ENCODE measurements around the gene CAMTA1.

CAMTA1 gene

DNA sequence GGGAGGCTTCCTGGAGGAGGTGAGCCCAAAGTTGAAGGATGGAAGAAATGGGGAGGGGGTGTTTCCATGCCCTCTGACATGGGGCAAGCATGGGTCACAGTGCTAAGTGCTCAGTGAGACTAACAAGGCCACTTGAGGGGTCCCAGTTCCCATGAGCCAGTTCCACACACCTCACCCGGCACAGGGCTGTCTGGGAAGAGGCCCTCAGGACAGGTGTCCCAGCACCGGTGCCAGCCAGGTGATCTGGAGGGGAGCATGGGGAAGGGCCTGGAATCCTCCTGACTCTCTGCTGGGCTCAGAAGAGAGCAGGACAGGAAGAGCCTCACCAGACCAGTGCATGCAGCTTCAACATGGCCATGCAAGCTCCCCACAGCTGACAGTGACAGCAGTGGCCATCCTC is 691.1 kb downstream of the CAMTA1 start:
- DNase-seq = no peak

GRCh38 chr1:7476861-7477547 is 691.8 kb downstream of the CAMTA1 start:
- no peak for DNase-seq

- DNase-seq = no peak
These were observed 692.3 kb downstream of the CAMTA1 start for GRCh38 chr1:7477593-7477992.

DNA sequence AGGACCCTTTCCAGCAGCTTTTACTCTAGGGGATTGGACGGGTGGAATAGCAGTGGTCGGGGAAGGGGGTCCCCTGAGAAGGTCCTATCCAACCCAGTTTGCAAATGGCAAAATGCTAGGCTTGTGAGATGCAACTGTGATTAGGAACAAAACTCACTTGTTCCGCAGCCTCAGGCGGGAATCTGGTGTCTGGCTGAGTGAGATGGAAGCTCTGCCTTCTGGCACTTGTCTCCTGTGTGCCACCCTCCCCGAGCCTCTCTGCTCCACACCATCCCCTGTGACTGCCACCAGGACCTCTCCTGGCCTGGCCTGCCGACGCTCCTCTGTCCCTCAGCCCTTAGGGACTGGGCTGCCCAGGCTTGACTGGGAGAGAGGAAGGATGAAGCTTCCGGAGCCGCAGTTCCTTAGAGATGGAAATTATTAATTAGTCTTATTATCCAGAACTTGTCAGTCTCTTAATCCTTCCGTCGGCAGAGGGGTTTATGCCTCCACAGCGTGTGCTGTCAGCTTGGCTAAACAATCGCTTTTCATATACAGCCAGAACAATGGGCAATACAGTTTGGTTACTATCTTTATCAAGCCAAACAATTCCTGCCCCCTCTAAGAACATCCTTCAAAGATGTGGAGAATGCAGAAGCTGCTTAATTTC is 693.0 kb downstream of the CAMTA1 start:
- DNase-seq = no peak

DNA sequence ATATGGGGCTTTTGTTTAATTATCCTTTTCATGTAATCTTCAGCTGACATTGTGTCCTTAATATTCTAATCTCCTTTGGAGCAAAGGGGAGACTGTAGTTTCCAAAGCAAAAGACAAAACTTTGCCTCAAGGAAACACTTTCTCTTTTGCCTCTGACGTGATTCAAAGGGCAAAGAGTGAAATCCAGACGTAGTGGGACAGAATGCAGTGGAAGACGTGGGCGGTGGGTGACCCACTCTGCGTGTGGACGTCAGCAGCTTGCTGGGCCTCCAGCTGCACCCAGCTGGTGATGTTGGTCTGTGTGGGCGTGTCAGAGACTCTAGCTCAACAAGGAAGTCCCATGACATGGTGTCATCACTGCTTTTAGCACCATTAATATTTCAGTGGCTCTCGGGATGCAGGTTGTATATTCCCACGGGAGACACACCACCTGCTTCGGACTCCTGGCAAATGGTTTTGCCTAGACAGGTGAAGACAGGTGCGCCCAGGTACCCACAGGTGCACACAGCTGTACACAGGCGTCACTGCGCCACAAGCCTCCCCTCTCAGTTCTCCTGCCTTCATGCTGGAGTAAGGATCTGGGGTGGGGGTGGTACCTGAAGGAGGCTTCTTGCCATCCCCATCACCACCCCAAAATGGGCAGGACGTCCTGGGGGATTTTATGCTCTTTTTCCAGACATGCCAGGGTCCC is 693.7 kb downstream of the CAMTA1 start:
- DNase-seq = no peak

GRCh38 chr1:7479571-7479970 is 694.3 kb downstream of the CAMTA1 start:
- DNase-seq = no peak

DNA sequence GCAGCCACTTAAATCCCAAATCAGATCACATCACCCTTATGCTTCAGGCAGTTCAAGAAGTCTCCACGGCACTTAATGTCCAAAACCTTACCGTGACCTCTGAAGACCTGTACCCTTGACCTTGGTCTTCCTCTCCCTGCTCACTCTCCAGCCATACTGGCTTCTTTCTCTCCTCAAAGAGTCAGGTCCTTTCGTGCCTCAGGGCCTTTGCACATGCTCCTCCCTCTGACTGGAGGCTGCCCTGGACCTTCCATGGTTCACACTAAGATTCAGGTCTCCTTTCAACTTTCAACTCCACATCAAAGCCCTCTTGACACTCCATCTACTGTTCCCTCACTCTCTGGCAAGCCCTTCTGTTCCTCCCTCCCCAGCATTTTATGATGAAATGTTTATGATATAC is 695.9 kb downstream of the CAMTA1 start:
- DNase-seq = no peak

DNA sequence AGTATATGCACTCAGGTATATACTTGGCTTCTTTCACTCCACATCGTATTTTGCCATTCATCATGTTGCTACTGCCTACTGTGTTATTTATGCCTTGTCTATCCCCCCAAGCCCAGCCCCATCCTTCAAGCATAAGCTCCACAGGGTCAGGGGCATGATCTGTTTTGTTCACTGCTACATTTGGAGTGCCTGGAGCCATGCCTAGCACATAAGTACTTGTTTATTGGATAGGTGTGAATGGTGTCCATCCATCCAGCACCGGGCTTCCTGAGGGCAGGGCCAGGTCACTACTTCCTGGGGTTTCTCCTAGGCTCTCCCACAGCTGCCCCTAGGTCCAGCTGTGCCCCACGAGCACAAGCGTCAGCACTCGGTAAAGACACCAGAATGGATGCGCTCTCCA is 696.8 kb downstream of the CAMTA1 start:
- no peak for DNase-seq

GRCh38 chr1:7482772-7483495 is 697.7 kb downstream of the CAMTA1 start:
- DNase-seq = no peak

DNA sequence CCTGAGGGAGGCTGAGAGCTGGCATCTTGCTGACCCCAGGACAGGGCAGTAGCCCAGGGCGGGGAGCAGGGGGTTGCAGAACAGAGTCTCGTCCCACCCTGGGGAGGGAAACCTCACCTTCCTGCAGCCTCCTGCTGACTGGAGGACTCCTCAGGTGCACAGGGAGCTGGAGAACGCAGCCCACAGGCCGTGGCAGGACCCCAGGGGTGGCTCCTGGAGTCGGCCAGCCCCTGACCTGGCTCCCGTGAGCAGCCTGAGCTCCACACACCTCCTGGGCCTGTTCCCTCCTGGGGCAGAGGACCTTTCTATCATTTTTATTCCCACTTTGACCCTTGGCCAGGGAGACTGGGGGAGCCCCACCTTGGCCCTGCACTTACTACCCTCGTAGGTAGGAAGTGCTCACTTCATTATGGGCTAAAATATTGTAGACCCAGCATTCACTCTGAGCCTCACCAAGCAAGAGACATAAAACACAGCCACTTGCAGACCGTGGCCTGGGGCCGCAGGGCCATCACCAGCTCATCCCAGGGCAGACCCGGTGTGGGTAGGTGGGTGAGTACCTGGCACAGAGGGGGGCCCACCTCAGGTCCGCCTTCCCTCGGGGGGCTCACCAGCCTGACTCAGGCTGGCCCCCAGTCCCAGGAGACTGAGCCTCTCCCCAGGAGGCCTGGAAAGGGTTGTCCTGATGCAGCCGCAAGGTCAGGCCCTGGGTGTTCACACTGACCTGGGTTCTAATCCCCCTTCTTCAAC is 698.6 kb downstream of the CAMTA1 start:
- DNase-seq = no peak

GRCh38 chr1:7485086-7485780 is 700.0 kb downstream of the CAMTA1 start:
- no peak for DNase-seq

GRCh38 chr1:7485826-7486225 is 700.6 kb downstream of the CAMTA1 start:
- no peak for DNase-seq

DNA sequence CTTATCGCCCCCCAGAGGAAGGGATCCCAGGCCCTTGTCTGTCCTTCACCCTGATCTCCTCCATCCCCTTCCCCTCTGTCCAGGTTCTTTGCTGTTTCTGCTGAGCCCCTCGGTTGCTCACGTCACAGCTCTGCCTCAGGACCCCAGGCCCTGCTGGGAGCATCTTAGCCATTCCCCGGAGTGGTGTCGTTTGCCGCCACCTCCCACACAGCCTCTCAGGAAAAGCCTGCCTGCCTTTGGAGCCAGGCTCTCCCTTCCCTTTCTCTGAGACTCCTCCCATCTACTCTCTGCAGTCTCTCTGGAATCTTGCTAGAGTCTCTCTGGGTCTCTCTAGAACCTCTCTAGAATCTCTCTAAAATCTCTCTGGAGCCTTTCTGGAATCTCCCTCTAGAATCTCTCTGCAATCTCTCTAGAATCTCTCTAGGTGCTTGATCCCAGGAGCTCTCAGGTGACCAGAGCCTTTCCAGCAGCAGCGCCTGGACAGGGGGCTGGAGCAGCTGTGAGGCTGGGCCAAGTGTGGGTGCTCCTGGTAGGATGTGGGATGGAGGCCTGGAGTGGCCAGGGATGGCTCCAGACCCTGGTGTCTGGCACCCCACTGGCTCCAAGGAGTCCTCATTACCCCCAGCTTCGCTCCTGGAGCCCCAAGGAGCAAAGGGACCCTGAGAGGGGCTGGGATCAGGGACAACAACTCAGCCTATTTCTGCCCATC is 702.7 kb downstream of the CAMTA1 start:
- DNase-seq = no peak

- no peak for DNase-seq
These were observed 703.2 kb downstream of the CAMTA1 start for GRCh38 chr1:7488475-7488842.

GRCh38 chr1:7489586-7489985 is 704.3 kb downstream of the CAMTA1 start:
- DNase-seq = no peak

DNA sequence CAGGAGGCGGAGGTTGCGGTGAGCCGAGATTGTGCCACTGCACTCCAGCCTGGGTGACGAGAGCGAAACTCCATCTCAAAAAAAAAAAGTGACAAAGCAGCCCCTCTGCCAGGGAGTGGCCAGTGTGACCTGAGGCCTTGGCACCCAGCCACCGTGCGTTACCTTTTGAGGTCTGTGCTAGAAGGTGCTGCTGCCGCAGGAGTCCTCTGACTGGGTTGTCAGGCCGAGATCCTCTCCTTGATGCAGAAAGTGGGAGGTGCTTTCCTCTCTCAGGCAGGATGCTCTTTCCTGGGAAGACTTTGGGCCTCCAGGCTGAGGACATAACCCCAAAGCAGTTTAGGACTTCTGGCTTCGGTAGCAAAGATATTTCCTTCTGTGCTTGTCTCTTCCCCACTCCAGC is 705.3 kb downstream of the CAMTA1 start:
- DNase-seq = no peak

- DNase-seq = no peak
These were observed 706.0 kb downstream of the CAMTA1 start for GRCh38 chr1:7491109-7491817.

- no peak for DNase-seq
These were observed 706.5 kb downstream of the CAMTA1 start for GRCh38 chr1:7491818-7492173.

DNA sequence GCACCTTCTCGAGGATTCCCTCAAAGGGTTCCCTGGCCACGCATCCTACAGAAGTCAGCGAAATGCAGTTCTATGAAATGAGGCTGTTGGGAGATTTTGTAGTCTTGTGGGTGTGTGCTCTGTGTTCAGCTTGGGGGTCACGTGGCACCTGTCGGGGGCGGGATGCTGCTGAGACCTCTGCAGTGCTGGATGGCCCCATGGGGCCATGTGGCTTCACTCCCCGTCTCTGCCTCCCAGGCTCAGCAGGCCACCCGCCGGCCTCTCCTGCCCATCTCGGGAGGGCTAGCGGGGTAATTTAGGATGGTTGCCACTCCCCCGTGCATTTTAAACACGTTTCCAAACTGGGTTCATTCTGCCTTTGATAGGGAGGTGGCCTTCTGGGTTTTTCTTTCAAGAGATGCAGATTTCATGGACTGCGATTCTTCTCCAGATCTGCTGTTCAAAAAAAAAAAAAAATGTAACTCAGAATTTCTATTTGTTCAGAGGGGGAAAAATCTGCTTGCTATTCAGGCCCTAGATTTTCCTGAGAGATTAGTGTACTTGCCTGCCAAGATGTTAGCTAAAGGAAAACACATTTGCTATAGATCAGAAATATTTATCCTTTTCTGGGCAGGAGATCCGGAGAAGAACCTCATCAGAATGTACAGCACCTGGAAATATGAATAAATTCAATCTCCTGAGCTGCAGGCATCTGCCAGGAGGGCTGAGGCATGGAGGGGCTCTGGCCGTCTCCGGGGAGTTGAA is 708.6 kb downstream of the CAMTA1 start:
- no peak for DNase-seq

DNA sequence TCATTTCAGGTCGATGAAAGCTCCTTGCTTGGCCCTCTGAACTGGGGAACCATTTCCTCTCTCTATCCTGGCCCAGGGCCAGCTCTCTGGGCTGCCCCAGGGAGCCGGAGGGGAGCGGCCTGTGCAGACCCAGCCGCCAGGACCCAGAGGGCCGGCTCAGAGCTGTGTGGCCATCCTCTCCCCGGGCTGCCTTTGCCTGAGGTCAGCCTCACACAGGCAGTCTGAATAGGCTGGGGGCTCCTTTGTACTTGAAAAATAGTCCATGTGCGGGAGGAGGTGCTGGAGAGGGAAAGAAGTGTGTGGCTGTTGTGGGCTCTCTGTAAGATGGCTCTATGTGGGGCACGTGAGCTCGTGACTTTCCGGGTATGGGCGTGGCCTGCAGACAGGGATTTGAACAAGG is 710.7 kb downstream of the CAMTA1 start:
- DNase-seq = no peak

Measured in NCI-H1930 (cell line).